ENCODE results near the gene PCSK7. TPM values are rescaled to one million over a fixed set of nuclear protein-coding genes. Genes with fewer than 3 reads are reported as not detected.

The PCSK7 gene
- total RNA-seq, 2 experiments from 2014 or later, result 229 to 247 TPM

- CTCF ChIA-PET, result no interaction called here
- no peaks in the 10 kb centered on the region for H3K9me3 ChIP-seq (ENCODE audit: control insufficient read depth in 1 of 2, insufficient read depth in 1 of 2, low read length in 2 of 2)
- H3K27ac ChIP-seq (ENCODE audit: low read depth in 1 of 2, low read length in 2 of 2), result peak overlapping the region in 1 of 2 donors; percentile 9
- H3K9me3 Mint-ChIP-seq, result no peaks in the 10 kb centered on the region
- no peak overlapping the region for H3K27ac Mint-ChIP-seq
- intact Hi-C loops (cut with DNase I, micrococcal nuclease), result no loop called here
- DNase-seq, result no peak
- no peak for ATAC-seq (ENCODE audit: poor library complexity)
- TF ChIP-seq, protein P1, sequence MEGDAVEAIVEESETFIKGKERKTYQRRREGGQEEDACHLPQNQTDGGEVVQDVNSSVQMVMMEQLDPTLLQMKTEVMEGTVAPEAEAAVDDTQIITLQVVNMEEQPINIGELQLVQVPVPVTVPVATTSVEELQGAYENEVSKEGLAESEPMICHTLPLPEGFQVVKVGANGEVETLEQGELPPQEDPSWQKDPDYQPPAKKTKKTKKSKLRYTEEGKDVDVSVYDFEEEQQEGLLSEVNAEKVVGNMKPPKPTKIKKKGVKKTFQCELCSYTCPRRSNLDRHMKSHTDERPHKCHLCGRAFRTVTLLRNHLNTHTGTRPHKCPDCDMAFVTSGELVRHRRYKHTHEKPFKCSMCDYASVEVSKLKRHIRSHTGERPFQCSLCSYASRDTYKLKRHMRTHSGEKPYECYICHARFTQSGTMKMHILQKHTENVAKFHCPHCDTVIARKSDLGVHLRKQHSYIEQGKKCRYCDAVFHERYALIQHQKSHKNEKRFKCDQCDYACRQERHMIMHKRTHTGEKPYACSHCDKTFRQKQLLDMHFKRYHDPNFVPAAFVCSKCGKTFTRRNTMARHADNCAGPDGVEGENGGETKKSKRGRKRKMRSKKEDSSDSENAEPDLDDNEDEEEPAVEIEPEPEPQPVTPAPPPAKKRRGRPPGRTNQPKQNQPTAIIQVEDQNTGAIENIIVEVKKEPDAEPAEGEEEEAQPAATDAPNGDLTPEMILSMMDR (IDR thresholded peaks at IDR 0.05), result no peak
- peaks cover 2% of the 10 kb centered on the region for H3K4me1 ChIP-seq (ENCODE audit: insufficient read depth, low read length)
- no peaks in the 10 kb centered on the region for H3K27me3 Mint-ChIP-seq
- H3K4me1 Mint-ChIP-seq (ENCODE audit: low read depth), result peaks cover 8% of the 10 kb centered on the region
- peaks cover 27% of the 10 kb centered on the region for H3K36me3 ChIP-seq (ENCODE audit: insufficient read depth, low read length)
- H3K4me3 Mint-ChIP-seq, result no peak overlapping the region
- H3K4me3 ChIP-seq (ENCODE audit: low read length), result no peak overlapping the region
- peaks cover 29% of the 10 kb centered on the region for H3K36me3 Mint-ChIP-seq (ENCODE audit: low read depth)
- H3K27me3 ChIP-seq (ENCODE audit: control insufficient read depth in 1 of 2, insufficient read depth in 2 of 2, low read length in 2 of 2), result no peaks in the 10 kb centered on the region
- POLR2A ChIA-PET, result interaction anchor here (4.8 kb wide), 1 partner anchor 14 kb away, joined by 18 read pairs; the partner anchor contains the start of gene SIDT2
Measured at GRCh38 chr11:117193130-117194020, 38.5 kb downstream of the PCSK7 start.

DNA sequence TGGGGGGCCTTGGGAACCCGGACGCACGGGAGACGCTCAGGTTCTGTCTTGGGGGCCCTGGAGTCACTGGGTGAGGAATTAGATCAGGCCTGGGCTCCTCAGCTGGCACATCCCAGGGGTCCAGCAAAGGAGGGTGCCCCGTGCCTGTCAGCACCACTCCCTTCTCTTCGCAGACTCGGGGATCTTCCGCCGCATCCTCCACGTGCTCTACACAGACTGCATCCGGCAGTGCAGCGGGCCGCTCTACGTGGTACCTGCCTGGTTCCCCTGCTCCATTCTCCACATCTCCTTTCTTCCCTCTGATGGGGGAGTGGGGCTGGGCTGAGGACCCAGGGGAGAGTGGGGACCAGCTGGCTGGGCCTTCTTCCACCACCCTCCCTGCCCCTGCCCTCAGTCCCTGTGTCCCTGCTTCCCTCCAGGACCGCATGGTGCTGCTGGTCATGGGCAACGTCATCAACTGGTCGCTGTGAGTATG lies 39.4 kb downstream of the PCSK7 start:
- Mint-ChIP-seq H3K4me3 (no peak overlapping the region), H3K27me3 (no peaks in the 10 kb centered on the region), H3K4me1 (ENCODE audit: low read depth) (peaks cover 5% of the 10 kb centered on the region), H3K9me3 (no peaks in the 10 kb centered on the region), H3K27ac (no peak overlapping the region), H3K36me3 (ENCODE audit: low read depth) (peaks cover 37% of the 10 kb centered on the region)
- ChIA-PET CTCF (no interaction called here), POLR2A (no interaction called here)
- Histone ChIP-seq H3K27ac (ENCODE audit: low read depth in 1 of 2, low read length in 2 of 2) (peak overlapping the region in 1 of 2 donors; percentile 9), H3K4me3 (ENCODE audit: low read length) (no peak overlapping the region), H3K4me1 (ENCODE audit: insufficient read depth, low read length) (peaks cover 2% of the 10 kb centered on the region), H3K9me3 (ENCODE audit: control insufficient read depth in 1 of 2, insufficient read depth in 1 of 2, low read length in 2 of 2) (no peaks in the 10 kb centered on the region), H3K36me3 (ENCODE audit: insufficient read depth, low read length) (peaks cover 32% of the 10 kb centered on the region), H3K27me3 (ENCODE audit: control insufficient read depth in 1 of 2, insufficient read depth in 2 of 2, low read length in 2 of 2) (no peaks in the 10 kb centered on the region)
- DNase-seq (no peak), ATAC-seq (ENCODE audit: poor library complexity) (no peak)
- TF ChIP-seq, protein P1 (IDR thresholded peaks at IDR 0.05), result no peak
- intact Hi-C loops (cut with DNase I, micrococcal nuclease), result no loop called here

DNA sequence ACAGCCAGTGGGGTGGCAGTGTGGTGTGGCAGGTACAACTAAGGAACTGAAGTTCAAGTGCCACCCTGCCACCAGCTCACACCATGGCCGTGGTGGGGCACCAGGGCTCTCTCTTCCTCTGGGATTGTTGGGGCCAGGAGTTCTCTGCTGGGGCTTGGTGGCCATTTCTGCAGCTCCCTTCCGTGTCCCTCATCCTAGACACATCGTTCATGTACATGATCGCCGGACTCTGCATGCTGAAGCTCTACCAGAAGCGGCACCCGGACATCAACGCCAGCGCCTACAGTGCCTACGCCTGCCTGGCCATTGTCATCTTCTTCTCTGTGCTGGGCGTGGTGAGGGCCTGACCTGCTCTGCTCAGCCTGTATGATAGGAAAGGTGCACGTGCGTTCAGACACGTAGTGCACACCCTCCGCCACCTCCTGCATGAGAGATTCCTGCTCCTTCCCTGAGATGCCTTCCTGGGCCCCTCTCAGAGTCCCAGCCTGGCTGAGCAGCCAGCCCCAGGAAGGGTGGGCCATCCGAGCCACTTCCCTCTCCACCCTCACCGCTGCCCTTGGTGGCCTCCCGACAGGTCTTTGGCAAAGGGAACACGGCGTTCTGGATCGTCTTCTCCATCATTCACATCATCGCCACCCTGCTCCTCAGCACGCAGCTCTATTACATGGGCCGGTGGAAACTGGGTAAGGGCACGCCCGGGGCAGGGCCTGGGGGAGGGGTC lies 40.0 kb downstream of the PCSK7 start:
- no peak for DNase-seq
- H3K4me1 Mint-ChIP-seq (ENCODE audit: low read depth), result peaks cover 5% of the 10 kb centered on the region
- ChIA-PET CTCF (no interaction called here), POLR2A (no interaction called here)
- no peak overlapping the region for H3K27ac Mint-ChIP-seq
- H3K4me3 Mint-ChIP-seq, result no peak overlapping the region
- intact Hi-C loops (cut with DNase I, micrococcal nuclease), result no loop called here
- Histone ChIP-seq H3K27me3 (ENCODE audit: control insufficient read depth in 1 of 2, insufficient read depth in 2 of 2, low read length in 2 of 2) (no peaks in the 10 kb centered on the region), H3K4me3 (ENCODE audit: low read length) (no peak overlapping the region), H3K9me3 (ENCODE audit: control insufficient read depth in 1 of 2, insufficient read depth in 1 of 2, low read length in 2 of 2) (no peaks in the 10 kb centered on the region), H3K4me1 (ENCODE audit: insufficient read depth, low read length) (peaks cover 2% of the 10 kb centered on the region), H3K36me3 (ENCODE audit: insufficient read depth, low read length) (peaks cover 37% of the 10 kb centered on the region), H3K27ac (ENCODE audit: low read depth in 1 of 2, low read length in 2 of 2) (no peak overlapping the region)
- ATAC-seq (ENCODE audit: poor library complexity), result no peak
- peaks cover 43% of the 10 kb centered on the region for H3K36me3 Mint-ChIP-seq (ENCODE audit: low read depth)
- H3K9me3 Mint-ChIP-seq, result no peaks in the 10 kb centered on the region
- TF ChIP-seq, protein P1 (IDR thresholded peaks at IDR 0.05), result no peak
- H3K27me3 Mint-ChIP-seq, result no peaks in the 10 kb centered on the region
